HG03139 (cell line): ENCODE results near the gene MPZL1.

Source experiments
- ATAC-seq: cut with Tn5 transposase; IDR thresholded peaks from one replicate; pipeline ENCODE4 v1.9.1; 2021; ENCODE audit not compliant: unreplicated experiment

Gene MPZL1

DNA sequence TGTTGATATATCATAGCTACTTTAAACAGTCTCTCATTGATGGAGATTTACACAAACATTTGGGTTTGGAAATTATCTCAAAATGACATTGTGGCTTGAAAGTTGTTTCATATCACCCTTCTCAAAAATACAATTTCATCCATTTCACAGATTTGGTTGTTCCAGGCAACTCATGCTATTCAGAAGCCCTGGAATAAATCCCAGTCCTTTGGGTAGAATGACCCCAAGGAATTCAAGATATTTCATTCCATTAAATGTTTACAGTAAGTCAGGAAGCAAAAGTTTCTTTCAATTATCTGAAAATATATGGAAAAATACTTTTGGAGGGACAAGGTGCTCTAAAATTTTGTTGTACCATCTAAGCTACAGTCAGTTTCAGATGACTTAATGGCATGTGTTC is 27.1 kb downstream of the MPZL1 start:
- no peak for ATAC-seq

DNA sequence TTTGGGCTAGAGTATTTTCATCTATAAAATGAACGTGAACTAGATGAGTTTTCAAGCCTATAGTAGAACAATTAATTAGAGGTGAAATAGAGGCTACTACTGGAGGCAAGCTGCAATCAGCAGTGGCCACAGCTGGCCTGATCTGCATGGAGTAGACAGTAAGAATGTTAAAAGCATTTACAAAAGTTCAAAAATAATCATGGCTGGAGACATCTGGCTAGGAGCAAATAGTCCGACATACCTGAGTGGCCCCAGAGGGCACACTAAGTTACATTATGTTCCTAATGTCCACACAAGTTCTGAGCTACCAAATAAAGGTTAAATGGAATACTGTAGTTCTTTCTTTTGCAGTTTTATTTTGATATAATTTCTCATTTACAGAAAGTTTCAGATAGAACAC is 28.0 kb downstream of the MPZL1 start:
- no peak for ATAC-seq

DNA sequence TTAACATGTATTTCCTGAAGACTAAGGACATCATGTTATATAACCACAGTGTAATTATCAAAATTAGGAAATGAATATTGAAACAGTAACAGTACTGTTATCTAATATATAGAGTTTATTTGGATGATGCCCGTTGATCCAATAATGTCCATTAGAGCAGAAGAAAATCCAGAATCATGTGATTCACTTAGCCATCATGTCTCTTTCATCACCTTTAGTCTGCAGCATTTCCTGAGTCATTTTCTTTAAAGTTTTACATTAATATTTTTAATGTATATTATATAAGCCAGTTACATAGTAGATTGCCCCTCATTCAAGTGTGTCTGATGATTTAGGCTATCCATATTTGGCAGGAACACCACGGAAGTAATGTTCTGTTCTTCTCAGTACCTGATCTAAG is 28.9 kb downstream of the MPZL1 start:
- no peak for ATAC-seq

DNA sequence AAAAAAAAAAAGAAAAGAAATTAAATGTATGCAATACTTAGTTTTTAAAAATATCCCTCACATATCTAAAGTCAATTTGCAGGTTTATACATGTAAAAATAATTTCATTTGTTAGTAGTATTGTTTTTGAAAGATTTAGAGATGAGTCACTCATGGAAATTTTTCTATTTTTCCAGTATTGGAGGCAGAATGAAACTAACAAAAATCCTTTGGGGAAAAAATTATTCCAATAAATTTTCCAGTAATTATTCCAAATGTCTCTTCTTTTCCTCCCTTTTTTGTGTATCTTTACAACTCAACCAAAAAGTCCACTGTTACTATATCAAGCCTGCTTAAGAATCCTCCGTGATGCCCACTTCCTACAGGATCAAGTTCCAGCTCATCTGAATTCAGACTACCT is 29.9 kb downstream of the MPZL1 start:
- ATAC-seq = no peak

DNA sequence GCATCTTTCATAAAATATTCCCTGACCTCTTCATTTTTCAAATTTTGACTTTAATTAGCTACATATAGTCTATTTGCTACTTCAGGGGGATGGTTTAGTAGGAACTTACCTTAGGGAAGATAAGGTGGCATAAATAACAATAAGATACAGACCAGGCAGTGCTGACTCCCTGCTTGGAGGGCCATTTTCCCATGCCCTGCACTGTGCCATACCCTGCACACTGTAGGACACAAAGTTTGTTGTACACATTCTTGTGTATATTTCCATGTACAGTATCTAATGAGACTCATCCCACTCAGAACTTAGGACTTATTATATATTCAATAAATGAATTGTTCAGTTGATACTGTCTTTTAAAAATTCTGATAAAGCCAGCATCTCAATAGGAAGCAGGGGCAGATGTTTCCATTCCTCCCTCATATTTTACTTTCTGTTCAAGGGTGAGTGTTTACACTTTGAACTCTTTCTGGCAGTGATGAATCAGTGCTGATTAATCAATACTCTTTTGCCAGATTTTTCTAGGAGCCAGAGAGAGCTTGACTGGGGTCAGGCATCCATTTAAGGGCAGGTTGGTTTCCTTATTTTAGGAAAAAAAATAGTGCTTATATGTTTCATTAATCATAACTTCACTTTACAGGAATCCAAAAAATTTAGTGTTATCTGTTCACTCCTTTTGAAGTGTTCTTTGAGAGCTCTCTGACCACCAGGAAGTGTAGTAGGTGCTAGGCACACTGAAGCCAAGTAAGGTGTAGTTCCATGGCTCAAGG is 30.6 kb downstream of the MPZL1 start:
- ATAC-seq = no peak

DNA sequence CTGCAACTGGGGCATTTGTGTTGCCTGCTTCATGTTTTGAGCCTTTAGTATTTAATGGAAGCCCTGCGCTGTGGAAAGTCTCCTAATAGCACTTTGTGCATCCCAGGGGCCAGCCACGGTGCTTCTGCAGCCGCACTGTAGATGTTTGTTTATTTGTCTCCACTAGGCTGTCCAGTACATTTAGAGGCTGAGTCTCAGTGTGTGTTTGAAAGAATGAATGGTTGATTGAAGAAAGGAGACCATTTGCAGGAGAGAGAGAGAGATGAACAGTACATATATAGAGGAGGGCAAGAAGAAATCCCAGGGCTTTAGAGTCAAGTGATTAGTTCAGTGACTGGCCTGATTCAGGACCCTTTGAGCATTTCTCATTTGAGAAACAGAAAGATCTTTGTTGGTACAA is 33.9 kb downstream of the MPZL1 start:
- no peak for ATAC-seq

DNA sequence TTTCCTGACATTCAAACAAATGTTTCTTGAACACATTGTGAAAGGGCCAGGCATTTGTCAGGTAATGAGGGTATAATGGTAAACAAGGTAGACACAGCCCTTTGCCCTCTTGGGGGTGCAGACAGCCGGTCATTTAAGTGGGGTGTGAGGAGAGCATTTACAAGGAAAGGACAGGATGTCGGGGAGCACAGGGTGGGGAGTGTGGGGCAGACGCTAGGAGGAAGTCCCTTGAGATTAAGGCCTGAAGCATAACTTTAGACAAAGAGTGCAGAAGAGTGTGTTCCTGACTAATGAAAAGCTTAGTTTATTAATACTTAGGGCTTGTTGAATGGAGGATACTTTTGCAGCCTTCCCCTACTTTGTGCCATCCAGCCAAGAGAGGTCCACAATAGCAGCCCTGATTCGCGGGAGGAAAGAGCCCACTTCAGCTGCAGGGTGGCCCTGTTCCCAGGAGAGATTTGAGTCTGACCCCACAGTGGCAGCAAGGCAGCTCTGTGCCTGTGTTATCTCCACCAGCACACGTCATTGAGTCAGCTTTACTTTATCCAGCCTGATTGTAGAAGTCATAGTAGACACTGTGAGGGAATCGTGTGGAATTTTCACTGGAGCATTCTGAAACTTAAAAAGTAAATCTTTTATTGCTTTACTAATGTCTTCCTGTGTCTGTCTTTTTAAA is 35.1 kb downstream of the MPZL1 start:
- ATAC-seq = no peak

DNA sequence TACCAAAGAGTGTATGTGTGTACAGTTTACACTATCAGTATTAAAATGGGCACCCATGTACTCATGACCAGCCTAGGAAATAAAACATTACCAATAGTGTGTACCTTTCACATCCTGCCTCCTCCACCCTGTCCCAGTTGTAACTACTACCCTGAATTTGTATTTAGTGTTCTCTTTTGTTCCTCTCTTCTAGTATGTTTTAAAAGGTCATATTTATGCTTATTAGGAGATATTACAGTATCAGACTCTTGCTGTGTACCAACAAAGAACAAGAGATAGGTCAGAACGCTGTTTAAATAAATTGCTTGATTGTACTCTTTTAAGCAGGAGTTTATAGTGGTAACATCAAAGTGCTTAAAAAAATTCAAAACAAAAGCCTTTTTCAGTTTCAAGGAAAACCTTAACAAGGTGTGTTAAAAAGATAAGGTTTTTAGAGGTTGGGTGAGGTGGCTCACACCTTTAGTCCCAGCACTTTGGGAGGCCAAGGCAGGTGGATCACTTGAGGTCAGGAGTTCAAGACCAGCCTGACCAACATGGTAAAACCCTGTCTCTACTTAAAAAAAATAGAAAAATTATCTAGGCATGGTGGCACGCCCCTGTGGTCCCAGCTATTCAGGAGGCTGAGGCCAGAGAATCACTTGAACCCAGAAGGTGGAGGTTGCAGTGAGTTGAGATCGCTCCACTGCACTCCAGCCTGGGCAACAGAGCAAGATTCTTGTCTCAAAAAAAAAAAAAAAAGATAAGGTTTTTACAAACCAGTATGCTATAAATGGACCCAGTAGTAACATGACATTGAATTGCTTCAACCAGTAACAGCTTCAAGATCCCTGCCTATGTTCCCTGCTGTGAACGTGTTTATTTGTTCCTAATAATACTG is 35.9 kb downstream of the MPZL1 start:
- no peak for ATAC-seq

DNA sequence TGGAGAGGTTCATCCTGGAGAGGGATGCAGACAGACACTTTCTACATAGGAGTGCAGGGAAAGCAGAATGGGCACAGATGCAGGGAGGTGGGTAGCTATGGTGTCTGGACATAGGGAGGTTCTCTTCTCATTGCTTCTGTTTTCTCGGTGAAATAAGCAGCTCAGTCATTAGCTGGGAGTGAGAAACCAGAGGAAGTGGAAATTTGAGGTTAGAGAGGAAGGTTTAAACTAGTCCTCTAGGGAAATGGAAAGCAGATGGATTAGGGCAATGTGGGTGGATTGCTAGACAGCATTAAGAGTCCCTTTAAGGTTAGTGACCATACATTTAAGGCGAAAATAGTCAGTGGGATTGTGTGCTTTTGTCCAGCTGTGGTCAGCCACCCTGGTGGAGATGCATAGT is 39.6 kb downstream of the MPZL1 start:
- no peak for ATAC-seq

DNA sequence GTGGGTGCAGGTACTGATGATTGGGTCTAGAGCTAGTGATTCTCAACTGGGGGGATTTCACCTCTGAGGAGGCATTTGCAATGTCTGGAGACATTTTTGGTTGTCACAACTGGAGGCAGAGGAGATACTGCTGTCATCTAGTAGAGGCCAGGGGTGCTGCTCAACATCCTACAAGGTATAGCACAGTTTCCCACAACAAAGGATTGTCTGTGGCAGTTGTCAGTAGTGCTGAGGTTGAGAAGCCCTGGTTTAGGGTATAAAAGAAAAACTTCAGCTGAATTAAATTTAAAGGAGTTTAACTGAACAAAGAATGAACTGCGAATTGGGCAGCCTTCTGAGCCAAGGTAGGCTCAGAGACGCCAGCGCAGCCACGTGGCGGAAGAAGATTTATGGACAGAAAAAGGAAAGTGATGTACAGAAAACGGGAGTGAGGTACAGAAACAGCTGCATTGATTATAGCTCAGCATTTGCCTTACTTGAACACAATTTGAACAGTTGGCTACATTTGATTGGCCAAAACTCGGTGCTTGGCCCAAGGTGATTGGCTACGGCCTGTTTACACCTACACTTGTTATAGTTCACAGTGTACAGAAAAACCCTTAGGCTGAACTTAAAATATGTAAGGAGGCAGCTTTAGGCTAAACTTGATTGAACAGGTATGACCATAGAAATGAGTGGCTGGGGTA is 40.4 kb downstream of the MPZL1 start:
- ATAC-seq = no peak

DNA sequence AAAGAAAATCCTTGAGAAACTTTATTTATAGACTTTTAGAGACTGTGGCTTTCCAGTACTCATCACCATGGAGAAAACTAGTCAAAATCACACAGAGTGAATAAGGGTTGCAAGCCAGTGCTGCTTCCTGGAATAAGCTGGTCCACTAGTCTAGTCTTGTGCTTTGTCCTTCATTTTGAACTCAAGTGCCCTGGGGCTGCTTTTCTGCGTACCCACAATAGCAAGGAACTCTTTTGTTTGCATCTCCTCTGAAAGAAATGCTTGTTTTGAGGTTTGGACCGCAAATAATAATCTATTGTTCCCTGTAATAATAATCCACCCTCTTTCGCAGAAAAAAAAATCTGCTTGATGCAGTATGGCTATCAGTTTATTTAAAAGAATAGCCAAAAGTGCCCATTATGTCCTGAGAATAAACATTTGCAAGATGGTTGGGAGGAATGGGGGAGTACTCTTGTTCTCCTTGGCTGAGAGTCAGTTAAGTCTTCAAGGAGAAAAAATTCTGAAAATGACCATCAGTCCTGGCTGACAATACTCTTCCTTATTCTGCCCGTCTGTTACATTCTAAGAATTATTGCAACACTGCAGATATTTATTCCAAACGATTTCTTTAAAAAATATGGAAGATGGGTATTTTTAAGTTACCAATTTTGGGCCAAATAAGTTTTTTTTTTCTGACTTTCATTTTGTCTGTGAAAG is 41.9 kb downstream of the MPZL1 start:
- ATAC-seq = no peak

DNA sequence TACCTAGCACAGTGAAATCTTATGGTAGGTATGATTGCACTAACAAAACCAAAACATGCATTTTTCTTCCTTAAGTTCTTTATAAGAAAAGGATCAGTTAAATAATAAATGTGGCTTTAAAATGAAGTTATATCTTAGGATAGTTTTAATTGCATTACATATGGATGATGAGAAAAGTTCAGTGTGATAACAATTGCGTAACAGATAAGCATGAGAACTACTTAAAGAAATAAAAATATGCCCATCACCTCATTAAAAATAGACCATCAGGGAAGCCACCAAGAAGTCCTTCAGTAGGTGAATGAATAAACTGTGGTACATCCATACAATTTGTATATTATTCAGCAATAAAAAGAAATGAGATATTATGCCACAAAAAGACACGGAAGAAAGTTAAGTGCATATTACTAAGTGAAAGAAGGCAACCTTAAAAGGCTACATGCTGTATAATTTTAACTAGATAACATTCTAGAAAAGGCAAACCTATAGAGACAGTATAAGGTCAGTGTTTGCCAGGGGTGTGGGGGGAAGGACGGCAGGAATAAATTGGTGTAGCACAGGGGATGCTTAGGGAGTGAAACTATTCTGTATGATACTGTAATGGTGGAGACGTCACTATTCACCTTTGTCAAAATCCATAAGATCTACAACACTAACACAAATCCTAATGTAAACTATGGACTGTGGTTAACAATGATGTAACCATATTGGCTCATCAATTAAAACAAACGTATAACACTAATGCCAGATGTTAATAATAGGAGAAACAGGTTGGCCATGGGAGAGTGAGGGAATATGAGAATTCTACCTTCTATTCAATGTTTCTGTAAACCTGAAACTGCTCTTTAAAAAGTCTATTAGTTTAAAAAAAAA is 42.9 kb downstream of the MPZL1 start:
- ATAC-seq = no peak

DNA sequence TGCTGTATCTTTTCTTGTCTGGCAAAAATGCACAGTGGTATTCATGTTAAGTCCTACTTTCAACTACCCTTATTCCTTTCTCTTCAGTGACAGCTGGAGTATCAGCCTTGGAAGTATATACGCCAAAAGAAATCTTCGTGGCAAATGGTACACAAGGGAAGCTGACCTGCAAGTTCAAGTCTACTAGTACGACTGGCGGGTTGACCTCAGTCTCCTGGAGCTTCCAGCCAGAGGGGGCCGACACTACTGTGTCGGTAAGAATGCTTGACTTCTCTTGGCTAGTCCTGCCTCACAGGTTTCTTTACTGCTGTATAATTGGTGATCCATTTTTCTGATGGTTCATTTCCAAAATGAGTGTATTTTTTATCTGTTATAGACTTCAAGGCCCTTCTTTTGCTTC is 43.7 kb downstream of the MPZL1 start:
- ATAC-seq = no peak

DNA sequence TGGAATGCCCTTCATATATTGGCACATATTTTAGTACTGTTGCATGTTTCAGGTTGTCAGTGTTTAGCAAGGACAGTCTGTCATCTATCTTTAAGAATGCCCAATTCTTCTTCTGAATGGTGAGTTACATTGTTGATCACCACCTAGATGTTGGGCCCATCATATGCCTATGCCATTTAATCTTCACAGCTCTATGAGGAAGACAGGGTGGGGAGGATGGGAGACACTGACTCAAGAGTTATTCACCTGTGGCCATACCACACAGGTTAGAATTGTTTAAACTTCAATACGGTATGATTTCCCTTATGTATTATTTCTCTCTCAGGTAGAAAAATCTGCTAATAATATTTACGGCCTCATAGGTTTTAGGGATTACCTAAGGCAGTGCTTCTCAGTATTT is 44.8 kb downstream of the MPZL1 start:
- no peak for ATAC-seq

DNA sequence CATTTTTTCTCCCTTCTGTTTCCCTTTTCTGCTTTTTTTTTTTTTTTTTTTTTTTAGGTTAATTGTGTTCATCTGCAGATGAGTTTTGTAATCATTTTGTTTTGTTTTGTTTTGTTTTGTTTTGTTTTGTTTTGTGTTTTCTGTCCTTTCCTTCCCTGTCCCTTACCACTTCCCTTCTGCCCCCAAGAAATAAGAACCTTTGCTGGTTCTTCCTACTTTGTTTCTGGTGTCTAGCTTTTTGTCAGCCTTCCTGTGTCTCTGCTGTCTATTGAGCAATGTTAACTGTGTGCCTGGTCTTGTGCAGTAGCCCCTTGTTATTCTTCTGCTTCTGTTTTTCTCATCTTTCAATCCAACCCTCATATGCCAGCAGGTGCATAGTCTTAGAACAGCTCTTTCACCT is 46.0 kb downstream of the MPZL1 start:
- ATAC-seq = no peak

DNA sequence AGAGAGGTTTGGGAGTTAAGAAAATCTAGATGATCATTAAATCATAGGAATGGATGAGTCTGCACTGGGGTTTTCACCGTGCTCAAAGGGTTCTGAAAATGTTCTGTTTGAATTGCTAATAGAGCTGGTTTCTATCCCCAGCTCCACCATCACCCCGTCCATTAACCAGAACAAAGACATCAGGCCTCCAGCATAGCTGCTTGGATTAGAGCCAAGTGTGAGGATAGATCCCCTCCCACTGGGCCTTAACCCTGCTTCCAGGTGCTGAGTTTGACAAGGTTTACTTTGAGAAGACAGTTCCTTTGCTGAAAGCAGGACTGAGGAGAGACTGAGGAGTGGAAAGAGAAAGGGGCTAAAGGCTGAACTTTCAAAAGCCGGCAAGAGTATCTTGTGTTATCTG is 48.3 kb downstream of the MPZL1 start:
- ATAC-seq = no peak

DNA sequence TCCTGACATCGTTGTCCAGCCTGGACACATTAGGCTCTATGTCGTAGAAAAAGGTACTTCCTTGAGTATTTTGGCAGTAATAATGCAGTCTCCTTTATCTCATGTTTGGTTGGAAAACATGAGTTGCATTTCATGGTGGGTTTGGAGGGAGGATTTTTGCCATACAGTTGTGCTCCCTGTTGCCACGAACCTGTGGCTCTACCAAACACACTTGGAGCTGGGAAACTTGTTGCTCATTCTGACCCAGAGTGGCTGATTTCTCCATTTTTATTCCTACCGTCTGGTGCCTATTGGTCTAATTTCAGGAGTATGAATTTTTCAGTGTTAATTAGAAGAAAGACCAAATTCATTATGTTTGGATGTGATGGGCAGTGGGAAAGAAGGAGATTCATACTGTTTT is 50.7 kb downstream of the MPZL1 start:
- ATAC-seq = no peak

DNA sequence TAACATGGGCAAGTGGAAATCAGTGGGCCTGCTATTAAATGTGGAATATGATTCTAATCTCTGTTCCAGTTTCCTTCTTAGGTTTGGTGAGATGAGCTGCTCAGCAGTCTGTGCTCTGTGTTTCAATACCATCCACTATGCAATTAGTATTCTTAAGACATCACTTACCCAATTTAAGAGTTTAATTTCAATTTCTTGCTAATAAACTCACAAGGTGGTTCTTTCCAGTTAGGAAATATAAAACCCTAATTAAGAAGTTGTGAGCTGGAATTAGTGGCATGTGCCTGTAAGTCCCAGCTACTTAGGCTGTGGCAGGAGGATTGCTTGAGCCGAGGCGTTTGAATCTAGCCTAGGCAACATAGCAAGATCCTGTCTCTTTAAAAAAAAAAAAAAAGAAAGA is 51.7 kb downstream of the MPZL1 start:
- ATAC-seq = no peak

DNA sequence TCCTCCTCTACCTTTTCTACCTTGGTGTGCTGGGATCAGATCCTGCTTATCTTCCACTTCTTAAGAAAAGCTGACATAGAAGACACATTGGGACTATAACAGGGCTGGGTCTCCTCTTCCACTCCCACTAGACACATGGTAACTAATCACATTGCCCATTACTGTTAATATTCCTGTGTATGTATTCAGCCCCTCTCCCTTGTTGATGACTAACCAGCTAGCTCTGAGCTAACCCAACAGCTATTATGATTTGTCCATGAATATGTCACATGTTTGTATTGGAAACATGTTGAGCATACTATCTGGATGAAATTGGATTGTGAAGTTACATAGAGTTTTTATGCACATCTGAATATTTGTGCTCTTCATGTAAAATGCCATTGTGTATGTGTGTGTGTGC is 52.9 kb downstream of the MPZL1 start:
- no peak for ATAC-seq

DNA sequence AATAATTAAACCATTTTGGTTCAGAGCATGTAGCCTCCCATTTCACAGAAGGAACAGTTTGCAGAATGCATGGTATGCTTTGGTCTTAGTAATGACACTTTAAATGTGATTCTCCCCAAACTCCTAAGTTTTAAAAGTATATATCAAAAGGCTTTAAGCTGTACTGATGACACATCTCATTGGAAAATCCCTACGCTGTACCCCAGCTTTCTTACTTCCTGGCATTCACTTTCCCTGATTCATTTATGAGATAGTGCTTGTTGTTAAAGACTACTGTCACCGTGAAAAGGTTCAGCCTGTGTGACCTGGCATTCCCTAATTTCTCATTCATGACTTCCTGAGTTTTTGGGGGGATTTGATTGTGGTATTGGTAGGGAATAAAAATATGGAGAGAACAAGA is 53.4 kb downstream of the MPZL1 start:
- no peak for ATAC-seq
